GM10266 (cell line): ENCODE data around the gene RAB3IP.
A peak's percentile ranks its signal among the peaks of the same experiment; 100 is the strongest.
"Not testable (repeated sequence)": the region's sequence is repeated elsewhere in the genome, so short reads cannot be mapped to it uniquely, and the experiment has no call there.

ENCODE experiments used
- DNase-seq: peaks from one replicate; pipeline ENCODE4 v3.0.0; 2012; ENCODE audit errors: extremely low spot score
- CTCF ChIP-seq: IDR thresholded peaks from 2 replicates; pipeline ENCODE4 v1.5.1; 2012; ENCODE audit warnings: mild to moderate bottlenecking, low read depth; ENCODE audit not compliant: control insufficient read depth, insufficient read depth; ENCODE audit errors: missing control alignments

The RAB3IP gene

DNA sequence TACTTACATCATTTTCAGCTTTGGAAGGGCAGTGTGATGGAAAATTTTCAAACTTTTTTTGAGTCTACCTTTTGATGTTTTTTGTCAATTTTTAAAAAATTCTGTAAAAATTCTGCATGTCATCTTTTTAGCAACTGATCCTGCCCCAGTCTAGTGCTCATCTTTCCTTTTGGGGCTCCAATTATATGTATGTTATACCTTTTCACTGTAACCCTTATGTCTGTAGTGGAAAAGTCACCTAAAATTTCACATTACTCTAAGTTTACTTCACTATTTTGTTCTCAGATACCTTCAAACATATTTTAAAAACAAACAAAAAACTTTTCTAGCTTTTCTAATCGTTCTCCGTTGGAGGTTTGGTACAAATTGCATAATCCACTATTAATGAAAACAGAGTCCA, 53.9 kb downstream of the RAB3IP start:
- DNase-seq = no peak
- TF ChIP-seq CTCF = no peak

- DNase-seq = not testable (repeated sequence)
Observed at GRCh38 chr12:69807101-69807897, 68.6 kb downstream of the RAB3IP start.

DNA sequence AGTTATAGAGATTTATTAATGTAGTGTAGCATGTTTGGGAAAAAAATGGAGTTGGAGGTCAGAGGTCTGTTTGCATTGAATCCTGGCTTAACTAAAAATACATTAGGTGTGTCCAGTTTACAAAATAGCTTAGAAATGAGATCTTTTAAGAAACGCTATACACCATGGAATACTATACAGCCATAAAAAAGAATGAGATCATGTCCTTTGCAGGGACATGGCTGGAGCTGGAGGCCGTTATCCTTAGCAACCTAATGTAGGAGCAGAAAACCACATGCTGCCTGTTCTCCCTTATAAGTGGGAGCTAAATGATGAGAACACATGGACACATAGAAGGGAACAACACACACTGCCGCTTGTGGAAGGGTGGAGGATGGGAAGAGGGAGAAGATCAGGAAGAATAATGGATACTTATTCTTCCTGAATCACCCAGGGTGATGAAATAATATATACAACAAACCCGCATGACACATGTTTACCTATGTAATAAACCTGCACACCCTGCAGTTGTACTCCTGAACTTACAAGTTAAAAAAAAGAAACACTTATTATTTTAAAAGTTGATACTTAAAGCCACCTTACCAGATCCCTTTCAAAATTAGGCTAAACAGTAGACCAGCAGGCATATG, 72.3 kb downstream of the RAB3IP start:
- no peak for TF ChIP-seq CTCF
- DNase-seq = no peak

DNA sequence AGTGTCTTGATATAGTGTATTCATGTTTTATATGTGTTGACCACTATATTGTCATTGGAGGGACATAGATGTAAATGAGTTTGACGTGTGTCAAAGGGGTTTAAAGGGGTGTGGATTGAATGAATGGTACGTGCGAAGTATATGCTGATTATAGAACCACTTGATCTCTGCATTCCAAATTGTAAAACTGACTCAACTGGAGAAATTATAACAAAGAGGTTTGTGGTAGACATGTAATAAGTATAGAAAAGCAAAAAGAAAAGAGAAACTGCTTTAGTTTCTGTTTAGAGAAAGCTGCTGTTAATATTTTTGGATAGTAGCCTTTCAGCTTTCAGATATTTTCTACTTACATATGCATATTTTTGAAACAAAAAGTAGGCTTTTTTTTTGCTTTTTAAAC, 77.4 kb downstream of the RAB3IP start:
- peak; percentile 12 for DNase-seq
- no peak for TF ChIP-seq CTCF

DNA sequence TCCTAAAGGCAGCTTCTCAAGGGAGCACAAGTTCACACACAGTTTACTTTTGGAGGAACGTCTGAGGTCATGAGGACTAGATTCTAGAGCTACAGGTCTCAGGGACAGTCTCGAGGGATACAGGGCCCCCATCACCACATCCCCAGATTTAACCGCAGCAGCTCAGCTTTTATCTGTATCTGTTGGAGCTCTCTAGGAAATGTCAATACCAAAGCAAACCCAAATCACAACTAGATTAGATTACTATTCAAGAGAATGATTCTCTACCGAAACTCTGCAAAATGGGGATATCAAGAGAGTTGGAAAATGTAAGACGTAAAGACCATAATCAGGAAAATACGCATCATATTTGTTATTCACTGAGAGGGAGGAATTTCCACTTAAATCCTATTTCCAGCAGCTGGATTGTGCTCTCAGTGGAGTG, 82.4 kb downstream of the RAB3IP start:
- TF ChIP-seq CTCF = no peak
- no peak for DNase-seq

DNA sequence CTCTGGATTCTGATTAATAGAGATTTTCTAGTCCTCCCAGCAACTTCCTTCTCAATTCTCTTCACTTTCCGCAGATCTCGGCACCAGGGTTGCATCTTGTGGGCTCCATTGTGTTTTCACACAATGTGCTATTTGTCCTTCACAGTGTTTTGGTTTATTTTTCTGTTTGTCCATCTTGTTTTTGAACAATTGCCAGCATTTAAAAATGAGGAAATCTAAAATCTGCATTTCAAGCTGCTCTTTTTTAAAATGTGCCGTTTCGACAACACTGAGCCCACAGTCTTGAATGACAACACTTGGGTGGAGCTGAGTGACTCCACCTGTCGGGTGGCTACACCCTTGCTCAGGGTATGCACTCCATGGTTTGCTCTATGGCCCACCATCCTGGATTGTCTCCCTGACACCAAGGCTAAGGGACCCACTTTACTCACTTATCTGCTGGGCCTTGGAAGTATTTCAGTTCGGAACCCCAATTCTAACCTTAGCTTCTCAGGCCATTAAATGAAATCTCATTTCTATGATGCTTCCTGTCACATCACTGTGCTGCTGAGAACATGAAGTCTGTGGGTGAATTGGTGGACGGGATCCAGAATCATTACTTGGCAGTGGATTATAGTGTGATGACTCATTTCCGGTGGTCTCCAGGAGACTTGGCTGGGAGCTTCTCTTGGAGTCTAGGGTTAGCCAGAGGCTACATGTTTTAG, 82.9 kb downstream of the RAB3IP start:
- no peak for TF ChIP-seq CTCF
- DNase-seq = no peak

DNA sequence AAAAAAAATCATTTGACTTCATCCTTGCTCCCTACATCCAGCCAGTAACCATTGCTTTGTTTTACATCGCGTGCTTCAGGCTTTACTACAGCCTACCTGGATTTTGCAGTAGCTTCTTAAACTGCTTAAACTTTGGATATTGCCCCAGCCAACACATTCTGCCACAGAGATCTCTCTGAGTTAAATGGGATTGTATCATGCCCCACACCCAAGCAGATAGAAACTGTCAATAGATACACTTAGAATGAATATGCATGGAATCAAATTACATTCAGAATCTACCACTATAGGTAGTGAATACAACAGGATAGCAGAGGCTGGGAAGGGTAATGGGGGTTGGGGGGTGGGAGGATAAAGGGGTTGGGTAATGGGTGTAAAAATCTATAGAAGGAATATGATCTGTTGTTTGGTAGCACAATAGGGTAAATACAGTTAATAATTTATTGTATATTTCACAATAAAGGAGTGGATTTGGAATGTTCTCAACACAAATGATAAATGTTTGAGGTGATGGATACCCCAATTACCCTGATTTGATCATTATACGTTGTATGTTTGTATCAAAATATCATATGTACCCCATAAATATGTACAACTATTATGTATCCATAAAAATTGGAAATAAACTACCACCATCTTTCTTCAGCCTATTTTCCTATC, 83.7 kb downstream of the RAB3IP start:
- DNase-seq = no peak
- no peak for TF ChIP-seq CTCF
